Calu3 (cell line): ENCODE data around the gene UACA. TPM values are rescaled to one million over a fixed set of nuclear protein-coding genes. Genes with fewer than 3 reads are reported as not detected.
"Not testable (repeated sequence)": the region's sequence is repeated elsewhere in the genome, so short reads cannot be mapped to it uniquely, and the experiment has no call there.

Experiments
- BruUV-seq: library from RNA; stranded (reverse); fragments of 400-500 nt; replicated peaks from 2 replicates; lab custom pipeline; 2021; lab: Mats Ljungman, UMichigan
- CTCF ChIA-PET: fragments of 300-600 bp; sonication (Branson Sonifier 250); formaldehyde crosslinking; loops from one replicate; lab custom pipeline; 2022; ENCODE audit warnings: antibody characterized with exemption; lab: Charles Lee
- DNase-seq: peaks from one replicate; pipeline ENCODE4 v3.0.0; 2022
- H3K27ac Mint-ChIP-seq: one replicate; pipeline ENCODE4 v1.8.0; 2022; ENCODE audit warnings: mixed read lengths; ENCODE audit not compliant: unreplicated experiment
- H3K27me3 Mint-ChIP-seq: one replicate; pipeline ENCODE4 v1.8.0; 2022; ENCODE audit warnings: mixed read lengths; ENCODE audit not compliant: unreplicated experiment
- H3K36me3 Mint-ChIP-seq: one replicate; pipeline ENCODE4 v1.8.0; 2022; ENCODE audit warnings: mild to moderate bottlenecking, moderate library complexity, mixed read lengths; ENCODE audit not compliant: insufficient read depth, unreplicated experiment
- H3K4me1 Mint-ChIP-seq: one replicate; pipeline ENCODE4 v1.8.0; 2022; ENCODE audit warnings: mild to moderate bottlenecking, low read depth, mixed read lengths; ENCODE audit not compliant: unreplicated experiment
- H3K4me3 Mint-ChIP-seq: one replicate; pipeline ENCODE4 v1.8.0; 2022; ENCODE audit warnings: mild to moderate bottlenecking, low read depth, moderate library complexity, mixed read lengths; ENCODE audit not compliant: unreplicated experiment
- H3K9me3 Mint-ChIP-seq: one replicate; pipeline ENCODE4 v1.8.0; 2022; ENCODE audit warnings: low read depth, mixed read lengths; ENCODE audit not compliant: unreplicated experiment
- CTCF ChIP-seq: fragments of 200-600 bp; IDR thresholded peaks from one replicate; pipeline ENCODE4 v1.8.0; 2022; ENCODE audit warnings: antibody characterized with exemption; ENCODE audit not compliant: unreplicated experiment
- intact Hi-C: fragments of 100-400 bp; cut with micrococcal nuclease; formaldehyde crosslinking; loops from one replicate; pipeline ENCODE4 v1.10.0; 2022; ENCODE audit not compliant: unreplicated experiment
- total RNA-seq: library from RNA; stranded (reverse); gene quantifications from 2 replicates; pipeline ENCODE4 v1.2.3, GENCODE V29; 2022

Gene UACA
- total RNA-seq, 1 experiment from 2014 or later: 35.5 TPM

- H3K4me3 Mint-ChIP-seq: no peak overlapping the region
- DNase-seq: no peak
- H3K4me1 Mint-ChIP-seq: no peaks in the 10 kb centered on the region
- H3K36me3 Mint-ChIP-seq: no peaks in the 10 kb centered on the region
- TF ChIP-seq CTCF: no peak
- no peaks in the 10 kb centered on the region for H3K27me3 Mint-ChIP-seq
- CTCF ChIA-PET: no interaction called here
- intact Hi-C loops: no loop called here
- H3K9me3 Mint-ChIP-seq: no peaks in the 10 kb centered on the region
- no peak overlapping the region for H3K27ac Mint-ChIP-seq
- BruUV-seq: no TSS peak
Measured at GRCh38 chr15:70806992-70807712, 43.8 kb upstream of the UACA start.

GRCh38 chr15:70804388-70804787 lies 41.0 kb upstream of the UACA start:
- intact Hi-C loops, H3K27me3 Mint-ChIP-seq, BruUV-seq, H3K9me3 Mint-ChIP-seq, H3K36me3 Mint-ChIP-seq, H3K27ac Mint-ChIP-seq, H3K4me3 Mint-ChIP-seq, DNase-seq: not testable (repeated sequence)
- peaks cover 12% of the 10 kb centered on the region for H3K4me1 Mint-ChIP-seq
- CTCF ChIA-PET: interaction anchor here (0.7 kb wide), 1 partner anchor 48 kb away, joined by 3 read pairs; no protein-coding TSS in a partner anchor

- BruUV-seq: no TSS peak
- Mint-ChIP-seq H3K4me3 (no peak overlapping the region), H3K27ac (no peak overlapping the region), H3K4me1 (peaks cover 12% of the 10 kb centered on the region), H3K36me3 (no peaks in the 10 kb centered on the region), H3K9me3 (no peaks in the 10 kb centered on the region), H3K27me3 (no peaks in the 10 kb centered on the region)
- no peak for TF ChIP-seq CTCF
- CTCF ChIA-PET: no interaction called here
- intact Hi-C loops: no loop called here
- DNase-seq: no peak
Measured at GRCh38 chr15:70802629-70803028, 39.3 kb upstream of the UACA start.

DNA sequence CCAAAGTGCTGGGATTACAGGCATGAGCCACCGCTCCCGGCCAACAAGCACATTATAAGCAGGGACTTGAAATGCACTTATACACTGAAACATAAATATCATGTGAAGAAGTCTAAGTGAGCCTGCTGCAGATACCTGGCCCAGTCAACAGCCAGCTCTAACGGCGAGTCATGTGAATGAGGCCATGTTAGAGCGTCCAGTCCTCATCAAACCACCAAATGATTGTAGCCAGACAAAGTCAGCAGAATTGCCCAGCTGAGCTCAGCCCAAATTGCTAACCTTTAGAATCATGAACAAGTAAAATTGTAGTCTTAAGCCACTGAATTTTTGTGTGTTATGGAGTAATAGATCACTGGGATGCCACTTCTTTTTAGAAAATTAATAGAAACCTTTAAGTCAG lies 37.8 kb upstream of the UACA start:
- intact Hi-C loops: no loop called here
- Mint-ChIP-seq H3K4me3 (no peak overlapping the region), H3K9me3 (no peaks in the 10 kb centered on the region), H3K27me3 (no peaks in the 10 kb centered on the region), H3K27ac (no peak overlapping the region), H3K36me3 (no peaks in the 10 kb centered on the region), H3K4me1 (peaks cover 12% of the 10 kb centered on the region)
- no TSS peak for BruUV-seq
- CTCF ChIA-PET: interaction anchor here (0.7 kb wide), 2 partner anchors 16 to 31 kb away, joined by 3 to 5 read pairs; no protein-coding TSS in a partner anchor
- DNase-seq: no peak
- TF ChIP-seq CTCF: no peak
